C4-2B (cell line): ENCODE measurements around the gene ADAMTS1.

ENCODE experiments used
- ZFX ChIP-seq: fragments of 450-650 bp; IDR thresholded peaks from 2 replicates; pipeline ENCODE4 v1.6.1; 2017
- TF ChIP-seq, protein P1 (sequence below): fragments of 450-650 bp; conservative IDR thresholded peaks from 2 replicates; pipeline ENCODE4 v1.5.1; 2017; ENCODE audit warnings: mild to moderate bottlenecking

DNA sequence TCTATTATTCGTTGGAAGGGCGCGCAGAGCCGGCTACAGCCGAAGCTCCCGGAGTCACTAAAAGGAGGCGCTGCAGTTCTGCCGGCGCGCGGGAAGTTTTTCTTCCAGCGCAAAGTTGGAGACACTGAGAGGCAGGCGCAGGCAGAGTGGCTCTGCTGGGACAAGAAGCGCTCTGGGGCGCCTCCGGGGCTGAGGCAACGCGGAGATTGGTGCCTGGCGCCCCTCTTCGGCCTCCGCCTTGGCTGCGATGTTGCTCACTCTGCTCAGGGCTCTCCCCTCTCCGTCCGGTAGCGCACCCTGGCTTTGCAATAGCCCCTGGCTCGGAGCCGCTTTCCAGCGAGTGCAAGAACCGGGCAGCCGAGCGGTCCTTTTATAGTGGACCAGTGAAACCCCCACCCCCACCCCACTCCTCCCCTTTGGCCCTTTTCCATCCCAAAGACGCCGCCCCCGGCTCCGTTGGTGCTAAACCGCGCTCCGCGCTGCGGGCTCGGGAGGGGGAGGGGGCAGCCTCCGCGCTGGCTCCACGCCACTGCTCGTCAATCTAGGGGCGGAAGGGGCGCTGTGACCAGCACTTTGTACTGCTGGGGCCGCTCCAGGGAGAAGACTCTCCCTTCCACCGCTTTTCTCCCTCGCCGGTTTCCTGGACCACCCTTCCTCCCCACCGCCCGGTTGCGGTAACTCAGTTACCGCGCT, at the start of gene ADAMTS1:
- TF ChIP-seq, protein P1, sequence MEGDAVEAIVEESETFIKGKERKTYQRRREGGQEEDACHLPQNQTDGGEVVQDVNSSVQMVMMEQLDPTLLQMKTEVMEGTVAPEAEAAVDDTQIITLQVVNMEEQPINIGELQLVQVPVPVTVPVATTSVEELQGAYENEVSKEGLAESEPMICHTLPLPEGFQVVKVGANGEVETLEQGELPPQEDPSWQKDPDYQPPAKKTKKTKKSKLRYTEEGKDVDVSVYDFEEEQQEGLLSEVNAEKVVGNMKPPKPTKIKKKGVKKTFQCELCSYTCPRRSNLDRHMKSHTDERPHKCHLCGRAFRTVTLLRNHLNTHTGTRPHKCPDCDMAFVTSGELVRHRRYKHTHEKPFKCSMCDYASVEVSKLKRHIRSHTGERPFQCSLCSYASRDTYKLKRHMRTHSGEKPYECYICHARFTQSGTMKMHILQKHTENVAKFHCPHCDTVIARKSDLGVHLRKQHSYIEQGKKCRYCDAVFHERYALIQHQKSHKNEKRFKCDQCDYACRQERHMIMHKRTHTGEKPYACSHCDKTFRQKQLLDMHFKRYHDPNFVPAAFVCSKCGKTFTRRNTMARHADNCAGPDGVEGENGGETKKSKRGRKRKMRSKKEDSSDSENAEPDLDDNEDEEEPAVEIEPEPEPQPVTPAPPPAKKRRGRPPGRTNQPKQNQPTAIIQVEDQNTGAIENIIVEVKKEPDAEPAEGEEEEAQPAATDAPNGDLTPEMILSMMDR, result no peak
- no peak for TF ChIP-seq ZFX
